ENCODE results near the gene TAF11L13.

The TAF11L13 gene

GRCh38 chr5:17679597-17680203 lies 47.8 kb downstream of the TAF11L13 start:
- no peak for DNase-seq (ENCODE audit: low read depth in 2 of 2)

DNA sequence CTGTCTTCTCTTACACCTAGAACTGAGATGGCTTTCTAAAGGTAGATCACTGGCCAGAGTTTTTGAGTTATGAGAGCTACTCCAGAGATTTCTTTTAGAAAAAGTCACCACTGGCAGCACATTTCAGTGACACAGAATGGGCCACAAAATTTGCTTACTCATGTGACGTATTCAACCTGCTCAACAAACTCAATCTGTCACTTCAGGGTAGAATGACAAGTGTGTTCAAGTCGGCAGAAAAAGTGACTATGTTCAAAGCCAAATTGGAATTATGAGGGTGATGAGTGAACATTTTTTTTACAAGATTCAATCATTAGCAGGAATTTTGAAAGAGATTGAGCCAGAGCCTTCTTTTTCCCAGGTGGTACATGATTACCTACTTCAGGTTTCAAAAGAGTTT lies 48.8 kb downstream of the TAF11L13 start:
- no peak for DNase-seq (ENCODE audit: low read depth in 2 of 2)
